DND-41 (cell line): ENCODE results near the gene C16orf78.

Experiments
- EZH2 ChIP-seq: IDR thresholded peaks from 3 replicates; pipeline ENCODE4 v1.6.1; 2012; ENCODE audit warnings: borderline replicate concordance, low read depth, mild to moderate bottlenecking, moderate library complexity, low read length, inconsistent platforms; ENCODE audit not compliant: severe bottlenecking
- TF ChIP-seq, protein P1 (sequence below): IDR thresholded peaks from 2 replicates; pipeline ENCODE4 v1.5.1; 2012; ENCODE audit warnings: borderline replicate concordance, low read length, moderate library complexity, mild to moderate bottlenecking; ENCODE audit not compliant: poor library complexity, severe bottlenecking; ENCODE audit errors: extremely low read depth

DNA sequence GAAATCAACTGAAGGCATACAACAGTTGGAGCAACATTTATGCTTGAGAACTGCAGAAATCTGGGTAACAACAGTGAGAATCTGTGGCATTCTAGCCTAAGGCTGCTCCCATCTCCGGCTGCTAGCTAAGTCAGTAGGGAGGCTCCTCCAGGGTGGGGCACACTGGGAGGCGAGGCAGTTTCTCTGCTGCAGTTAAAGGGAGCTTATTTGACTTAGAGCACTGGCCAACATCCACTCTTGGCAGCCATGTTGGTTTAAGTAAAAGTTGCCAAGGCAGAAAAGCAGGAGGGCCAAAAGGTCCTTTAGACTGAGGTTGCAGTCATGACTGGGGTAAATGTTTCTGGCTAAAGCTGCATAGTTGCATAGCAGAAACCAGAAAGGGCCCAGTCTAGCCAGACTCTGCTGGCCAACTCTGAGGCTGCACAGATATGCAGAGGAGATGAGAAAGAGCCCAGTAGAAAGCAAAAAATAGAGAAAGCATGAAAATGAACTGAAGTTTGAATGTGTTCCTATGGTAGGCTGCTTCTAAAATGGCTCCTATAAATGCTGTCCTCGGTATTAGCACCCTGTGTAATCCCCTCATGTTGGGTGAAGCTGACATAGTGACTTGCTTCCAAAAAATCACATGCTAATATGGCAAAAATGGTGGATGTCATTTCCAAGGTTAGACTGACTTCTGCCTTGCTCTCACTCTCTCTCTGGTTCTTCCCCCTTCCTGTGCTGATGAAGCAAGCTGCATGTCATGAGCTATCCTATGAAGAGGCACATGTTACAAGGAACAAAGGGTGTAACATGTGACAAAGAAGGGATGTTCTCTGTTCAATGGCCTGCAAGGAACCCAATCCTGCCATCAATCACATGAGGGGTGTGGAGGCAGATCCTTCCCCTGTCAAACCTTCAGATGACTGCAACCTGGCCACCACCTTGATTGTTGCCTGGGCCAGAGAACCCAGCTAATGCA lies 3.7 kb upstream of the C16orf78 start:
- TF ChIP-seq, protein P1, sequence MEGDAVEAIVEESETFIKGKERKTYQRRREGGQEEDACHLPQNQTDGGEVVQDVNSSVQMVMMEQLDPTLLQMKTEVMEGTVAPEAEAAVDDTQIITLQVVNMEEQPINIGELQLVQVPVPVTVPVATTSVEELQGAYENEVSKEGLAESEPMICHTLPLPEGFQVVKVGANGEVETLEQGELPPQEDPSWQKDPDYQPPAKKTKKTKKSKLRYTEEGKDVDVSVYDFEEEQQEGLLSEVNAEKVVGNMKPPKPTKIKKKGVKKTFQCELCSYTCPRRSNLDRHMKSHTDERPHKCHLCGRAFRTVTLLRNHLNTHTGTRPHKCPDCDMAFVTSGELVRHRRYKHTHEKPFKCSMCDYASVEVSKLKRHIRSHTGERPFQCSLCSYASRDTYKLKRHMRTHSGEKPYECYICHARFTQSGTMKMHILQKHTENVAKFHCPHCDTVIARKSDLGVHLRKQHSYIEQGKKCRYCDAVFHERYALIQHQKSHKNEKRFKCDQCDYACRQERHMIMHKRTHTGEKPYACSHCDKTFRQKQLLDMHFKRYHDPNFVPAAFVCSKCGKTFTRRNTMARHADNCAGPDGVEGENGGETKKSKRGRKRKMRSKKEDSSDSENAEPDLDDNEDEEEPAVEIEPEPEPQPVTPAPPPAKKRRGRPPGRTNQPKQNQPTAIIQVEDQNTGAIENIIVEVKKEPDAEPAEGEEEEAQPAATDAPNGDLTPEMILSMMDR, result no peak
- no peak for TF ChIP-seq EZH2
